Measurements from ENCODE around the gene EFNB2.

Gene EFNB2

DNA sequence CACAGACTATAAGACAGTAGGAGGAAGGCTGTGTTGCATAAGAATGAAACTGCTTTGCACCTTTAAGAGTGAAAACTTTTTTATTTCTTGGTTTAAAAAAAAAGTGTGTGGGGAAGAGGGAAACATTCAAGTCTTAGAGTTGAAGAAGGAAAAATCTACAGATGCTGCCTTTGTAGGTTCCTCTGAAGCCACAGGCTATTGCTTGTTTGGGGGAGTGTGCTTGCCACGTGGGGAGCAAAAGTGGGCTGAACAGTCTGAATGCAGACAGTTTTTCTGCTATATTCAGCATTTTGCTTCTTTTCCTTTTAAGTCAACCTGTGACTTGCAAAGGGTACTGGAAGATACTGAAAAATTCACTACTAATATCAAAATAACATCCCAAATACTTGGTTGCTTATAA lies 36.9 kb downstream of the EFNB2 start:
- DNase-seq: no peak

GRCh38 chr13:106498158-106498557 lies 37.3 kb downstream of the EFNB2 start:
- no peak for DNase-seq

DNA sequence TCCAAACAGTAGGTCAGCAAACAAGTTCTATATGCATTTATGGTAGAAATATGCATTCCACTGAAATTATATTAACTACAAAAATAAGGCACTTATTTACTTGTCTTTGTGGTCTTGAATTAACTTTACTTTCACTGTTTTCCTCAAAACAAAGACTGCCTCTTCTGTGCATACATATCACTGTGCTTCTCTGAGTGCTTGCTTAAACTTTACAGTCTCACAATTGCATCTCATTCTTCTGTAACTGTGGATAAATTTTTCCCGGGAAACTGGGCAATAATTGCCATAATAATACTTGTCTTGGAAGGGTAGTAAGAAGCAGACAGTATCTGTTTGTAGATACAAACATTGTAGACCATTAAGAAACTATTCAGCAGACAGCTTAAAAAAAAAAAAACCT lies 38.4 kb downstream of the EFNB2 start:
- no peak for DNase-seq

DNA sequence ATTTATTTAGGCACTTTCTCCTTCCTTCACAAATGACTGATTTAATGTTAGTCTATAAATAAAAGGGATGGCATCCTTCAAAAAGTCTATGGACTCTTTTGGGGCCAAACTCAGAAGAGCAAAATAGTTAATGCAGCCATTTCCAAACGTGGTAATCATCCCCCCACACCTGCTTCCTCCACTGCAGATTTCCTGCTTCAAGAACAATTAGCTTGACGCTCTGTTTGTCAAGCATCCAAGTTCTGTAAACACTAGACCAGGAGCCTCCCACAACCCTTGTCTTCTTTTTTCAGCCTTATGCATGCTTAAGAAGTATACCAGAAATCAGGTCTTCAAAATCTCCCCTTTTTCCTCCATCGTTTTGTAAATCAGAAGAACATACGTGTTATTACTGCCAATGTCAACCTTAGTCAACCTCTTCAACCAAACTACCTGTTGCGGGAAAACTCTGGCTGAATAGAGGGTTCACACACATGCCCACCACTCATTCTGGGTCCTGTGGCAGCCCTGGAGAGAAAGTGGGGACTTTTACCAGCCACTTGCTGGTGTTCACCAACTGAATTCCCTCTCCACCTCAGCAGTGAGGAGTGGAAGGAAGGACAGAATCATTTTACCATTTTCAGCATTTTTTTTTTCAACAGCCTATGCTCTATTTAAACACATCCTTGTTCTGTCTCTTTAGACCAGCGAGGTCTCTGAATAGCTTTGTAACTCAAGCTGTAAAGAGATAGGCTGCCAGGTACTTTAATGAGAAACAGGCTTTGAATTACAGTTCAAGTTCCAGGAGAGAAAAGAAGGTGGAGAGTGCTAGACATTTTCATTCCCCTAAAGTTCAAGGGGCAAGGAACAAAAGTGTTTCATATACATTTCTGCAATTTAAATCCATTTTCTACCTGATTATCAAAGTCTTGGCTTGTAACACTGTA lies 39.1 kb downstream of the EFNB2 start:
- no peak for DNase-seq

GRCh38 chr13:106494936-106495335 lies 40.5 kb downstream of the EFNB2 start:
- DNase-seq: no peak

- DNase-seq: no peak
Measured at GRCh38 chr13:106494506-106494905, 41.0 kb downstream of the EFNB2 start.

DNA sequence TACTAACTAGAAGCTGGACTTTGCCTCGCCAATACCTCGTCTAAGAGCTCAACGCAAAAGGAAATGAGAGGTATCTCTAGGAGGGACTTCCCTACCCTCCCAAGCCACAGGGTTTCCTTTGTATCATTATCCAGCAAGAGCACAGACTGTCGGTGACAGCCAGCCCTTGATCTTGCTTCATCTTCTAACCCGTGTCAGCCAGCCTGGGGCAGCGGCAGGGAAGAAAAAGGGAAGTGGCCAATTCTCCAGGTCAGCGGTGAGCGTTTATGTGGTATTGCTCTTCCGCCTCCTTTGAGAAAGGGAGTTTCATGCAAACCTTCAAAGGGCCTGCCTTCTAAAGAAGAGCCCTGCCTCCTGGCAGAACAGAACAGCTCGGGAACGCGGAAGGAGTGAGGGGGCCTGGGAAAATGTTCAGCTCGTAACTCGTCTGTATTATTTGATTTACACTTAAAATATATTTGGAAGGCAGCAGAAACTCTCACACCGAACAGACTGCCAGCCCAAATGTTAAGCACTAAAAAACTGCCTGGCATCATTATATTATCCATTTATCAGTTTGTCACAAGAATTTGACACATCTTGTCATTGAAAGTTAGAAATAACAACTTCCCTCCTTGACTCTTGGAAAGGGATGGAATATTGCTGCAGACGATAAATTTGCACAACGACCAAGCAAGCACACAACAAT lies 41.8 kb downstream of the EFNB2 start:
- DNase-seq: peak; percentile 18 to 33

GRCh38 chr13:106492588-106493475 lies 42.6 kb downstream of the EFNB2 start:
- DNase-seq: no peak

GRCh38 chr13:106491928-106492587 lies 43.4 kb downstream of the EFNB2 start:
- no peak for DNase-seq

DNA sequence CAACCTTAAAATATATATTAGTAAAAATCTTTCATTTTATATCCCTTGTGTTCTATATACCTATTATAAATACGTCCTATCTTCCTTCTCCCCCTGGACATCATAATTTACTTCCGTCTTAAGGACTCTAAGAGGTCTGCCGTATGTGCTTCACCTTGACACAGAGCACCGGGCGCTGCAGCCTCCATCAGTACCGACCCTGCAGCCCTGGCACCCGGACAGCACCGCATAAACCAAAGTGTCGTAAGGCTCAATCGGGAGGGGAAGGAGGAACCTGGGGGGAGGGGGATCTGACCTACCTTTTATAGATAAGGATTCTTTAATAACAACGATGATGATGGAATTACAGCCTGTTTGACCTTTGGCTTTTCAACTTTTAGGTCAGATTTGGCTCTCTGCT lies 44.0 kb downstream of the EFNB2 start:
- DNase-seq: no peak

DNA sequence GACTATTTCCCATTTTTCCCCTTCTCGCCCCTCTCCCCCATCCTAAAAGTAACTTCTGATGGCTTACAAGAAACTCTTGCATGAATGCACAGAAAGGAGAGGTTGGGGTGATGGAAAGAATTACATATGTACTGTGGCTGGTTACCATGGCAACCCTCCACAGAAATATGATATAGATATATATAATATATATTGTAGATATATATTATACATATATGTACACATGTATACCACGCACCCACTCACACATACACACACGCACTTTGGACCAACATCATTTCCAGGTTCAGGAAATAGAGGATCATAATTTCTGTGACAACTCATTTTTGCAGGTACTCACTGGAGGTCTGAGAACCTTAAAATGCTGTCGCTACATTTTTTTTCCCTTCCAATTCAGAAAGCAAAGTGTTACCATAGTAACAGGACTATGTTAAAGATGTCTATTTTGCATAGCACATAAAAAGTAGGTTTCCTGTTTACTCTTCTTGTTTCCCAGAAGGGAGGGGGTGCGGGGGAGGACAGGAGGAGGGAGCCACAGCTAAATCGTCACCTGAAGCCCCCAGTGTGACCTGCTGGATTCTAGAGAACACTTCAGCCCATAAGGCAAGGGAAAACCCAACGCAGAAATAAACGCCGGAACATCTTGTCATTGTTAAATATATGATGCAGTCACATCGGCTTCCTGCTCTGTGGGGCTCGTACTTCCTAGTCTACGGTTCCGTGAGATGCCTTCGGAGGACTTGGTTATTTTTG lies 44.7 kb downstream of the EFNB2 start:
- peak; percentile 31 to 38 for DNase-seq

- DNase-seq: no peak
Measured at GRCh38 chr13:106489849-106490568, 45.5 kb downstream of the EFNB2 start.

- DNase-seq: no peak
Measured at GRCh38 chr13:106488686-106489085, 46.8 kb downstream of the EFNB2 start.

DNA sequence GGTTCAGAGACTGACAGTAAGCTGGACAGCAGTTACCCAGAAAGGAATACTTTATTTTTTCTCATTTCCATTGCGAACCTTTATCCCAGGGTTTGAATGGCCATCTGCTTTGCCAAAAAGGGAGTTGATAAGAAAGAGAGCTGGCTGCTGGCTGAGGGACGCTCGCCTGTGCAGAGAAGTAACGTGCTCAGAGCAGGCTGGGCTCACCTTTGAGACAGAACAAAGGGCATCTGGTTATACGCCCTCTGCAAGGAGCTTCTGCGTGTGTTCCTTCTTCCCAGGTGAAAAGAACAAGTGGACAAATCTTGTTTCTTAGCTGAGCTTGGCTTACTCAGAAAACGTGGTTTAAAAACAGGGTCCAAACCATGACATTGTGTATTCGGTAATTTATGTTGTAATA lies 47.4 kb downstream of the EFNB2 start:
- no peak for DNase-seq

DNA sequence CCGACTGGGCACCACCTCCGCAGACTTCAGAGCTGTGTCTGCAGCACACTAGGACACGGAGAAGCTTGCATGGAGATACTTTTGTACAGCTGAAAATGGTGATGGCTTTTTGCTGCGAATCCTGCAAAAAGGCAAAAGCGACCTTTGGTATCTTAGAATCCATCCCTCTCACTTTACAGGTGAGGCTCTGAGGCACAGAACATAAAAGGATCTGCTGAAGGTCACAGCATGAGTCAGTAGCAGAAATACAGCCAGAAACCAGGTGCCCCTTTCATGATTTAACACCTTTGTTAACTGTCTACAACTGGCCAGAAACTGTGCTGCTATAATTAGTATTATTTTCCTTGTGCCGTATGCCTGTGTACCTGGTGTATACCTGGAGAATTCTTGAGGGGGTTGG lies 48.3 kb downstream of the EFNB2 start:
- DNase-seq: no peak

- DNase-seq: no peak
Measured at GRCh38 chr13:106486287-106486686, 49.2 kb downstream of the EFNB2 start.

DNA sequence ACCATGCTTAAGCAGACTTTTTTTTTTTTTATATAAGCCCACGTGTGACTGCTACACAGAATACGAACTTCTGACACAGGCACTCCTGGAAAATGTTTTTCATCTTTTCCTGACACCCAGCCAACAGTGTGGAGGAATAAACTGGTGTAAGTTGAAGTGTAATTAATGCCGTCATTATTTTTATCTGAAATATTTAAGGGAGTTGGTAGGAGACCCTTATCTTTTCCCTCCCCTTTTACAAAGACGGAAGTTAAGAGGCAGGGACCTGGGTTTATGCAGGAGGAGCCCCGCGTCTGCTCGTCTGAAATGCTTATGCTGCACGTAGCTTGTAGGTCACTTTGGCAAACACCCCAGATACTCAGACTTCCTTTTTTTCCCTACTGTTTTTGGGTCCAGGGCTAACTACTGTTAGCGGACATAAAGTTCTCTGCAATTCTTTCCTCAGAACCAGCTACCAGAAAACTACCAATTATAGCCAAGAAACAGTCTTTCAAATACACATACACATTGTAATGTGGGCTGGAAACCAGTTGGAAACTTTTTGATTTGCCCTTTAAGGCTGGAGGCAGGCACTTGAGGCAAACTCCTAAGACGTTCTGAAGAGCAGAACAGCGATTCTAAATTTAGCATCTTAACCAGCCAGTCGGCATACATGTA lies 50.8 kb downstream of the EFNB2 start:
- no peak for DNase-seq

DNA sequence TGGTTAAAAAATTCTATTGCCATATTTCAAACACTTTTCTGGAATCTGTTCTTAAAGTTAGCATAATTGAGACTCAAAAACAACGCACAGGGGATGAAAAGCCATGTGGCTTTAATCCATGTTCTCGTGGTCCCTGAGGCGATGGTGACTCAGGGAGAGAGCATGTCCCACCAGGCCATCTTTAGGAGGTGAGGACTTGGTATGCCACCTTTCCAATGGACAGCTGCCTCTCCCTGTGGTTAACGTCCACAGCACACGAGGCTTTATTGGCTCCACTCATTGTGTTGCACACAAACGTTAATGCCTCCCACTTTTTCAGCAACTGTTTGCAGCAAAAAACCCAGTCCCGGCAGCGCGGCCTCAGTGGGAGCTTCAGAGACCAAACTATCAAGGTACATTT lies 51.4 kb downstream of the EFNB2 start:
- no peak for DNase-seq

- no peak for DNase-seq
Measured at GRCh38 chr13:106481919-106482318, 53.5 kb downstream of the EFNB2 start.

- DNase-seq: no peak
Measured at GRCh38 chr13:106480351-106480910, 55.0 kb downstream of the EFNB2 start.
